ENCODE data around the gene TNFAIP2.
"Not testable (repeated sequence)": the region's sequence is repeated elsewhere in the genome, so short reads cannot be mapped to it uniquely, and the experiment has no call there.

The TNFAIP2 gene

GRCh38 chr14:103112400-103113243 lies 10.6 kb upstream of the TNFAIP2 start:
- no peaks in the 10 kb centered on the region for H3K9me3 ChIP-seq
- peaks cover 0 to 27% (median 19%) of the 10 kb centered on the region in 4 donors for H3K4me1 ChIP-seq
- no peak overlapping the region for H3K27ac ChIP-seq
- H3K27me3 ChIP-seq: peaks cover 0 to 56% of the 10 kb centered on the region in 2 donors
- DNase-seq: no peak
- no peak overlapping the region for H3K4me3 ChIP-seq
- intact Hi-C loops (cut with DNase I; ENCODE audit: low total_unique reads): no loop called here
- no peaks in the 10 kb centered on the region for H3K36me3 ChIP-seq
- TF ChIP-seq CTCF (IDR thresholded peaks at IDR 0.05): no peak

- no peak for DNase-seq
- peaks cover 0 to 49% of the 10 kb centered on the region in 2 donors for H3K27me3 ChIP-seq
- no peak overlapping the region for H3K4me3 ChIP-seq
- H3K4me1 ChIP-seq: peaks cover 0 to 29% (median 20%) of the 10 kb centered on the region in 4 donors
- no peaks in the 10 kb centered on the region for H3K9me3 ChIP-seq
- H3K27ac ChIP-seq: no peak overlapping the region
- no peaks in the 10 kb centered on the region for H3K36me3 ChIP-seq
- TF ChIP-seq CTCF (IDR thresholded peaks at IDR 0.05): no peak
- intact Hi-C loops (cut with DNase I; ENCODE audit: low total_unique reads): no loop called here
Measured at GRCh38 chr14:103113303-103113702, 10.0 kb upstream of the TNFAIP2 start.

GRCh38 chr14:103113774-103114173 lies 9.5 kb upstream of the TNFAIP2 start:
- Histone ChIP-seq H3K9me3 (no peaks in the 10 kb centered on the region), H3K27ac (no peak overlapping the region), H3K4me1 (peaks cover 0 to 34% (median 23%) of the 10 kb centered on the region in 4 donors), H3K36me3 (no peaks in the 10 kb centered on the region), H3K4me3 (no peak overlapping the region), H3K27me3 (peaks cover 0 to 44% of the 10 kb centered on the region in 2 donors)
- TF ChIP-seq CTCF (IDR thresholded peaks at IDR 0.05): no peak
- intact Hi-C loops (cut with DNase I; ENCODE audit: low total_unique reads): no loop called here
- DNase-seq: no peak

- H3K36me3 ChIP-seq; H3K27ac ChIP-seq; DNase-seq; intact Hi-C loops (cut with DNase I; ENCODE audit: low total_unique reads); H3K9me3 ChIP-seq: not testable (repeated sequence)
- Histone ChIP-seq H3K27me3 (peaks cover 0 to 39% of the 10 kb centered on the region in 2 donors), H3K4me3 (peak overlapping the region; percentile 10 to 16), H3K4me1 (peaks cover 0 to 28% (median 19%) of the 10 kb centered on the region in 4 donors)
Measured at GRCh38 chr14:103115086-103115679, 8.1 kb upstream of the TNFAIP2 start.

- H3K27ac ChIP-seq: no peak overlapping the region
- no peak for TF ChIP-seq CTCF (IDR thresholded peaks at IDR 0.05)
- no peak overlapping the region for H3K4me3 ChIP-seq
- no peaks in the 10 kb centered on the region for H3K9me3 ChIP-seq
- H3K4me1 ChIP-seq: peaks cover 0 to 21% (median 11%) of the 10 kb centered on the region in 4 donors
- DNase-seq: no peak
- intact Hi-C loops (cut with DNase I; ENCODE audit: low total_unique reads): no loop called here
- no peaks in the 10 kb centered on the region for H3K36me3 ChIP-seq
- peaks cover 0 to 31% of the 10 kb centered on the region in 2 donors for H3K27me3 ChIP-seq
Measured at GRCh38 chr14:103115845-103116572, 7.3 kb upstream of the TNFAIP2 start.

Data from tibial artery (tissue), 4 donors.